Epithelial cell of proximal tubule (primary cell): ENCODE data around the gene CPT1A. TPM values are rescaled to one million over a fixed set of nuclear protein-coding genes. Genes with fewer than 3 reads are reported as not detected.

ENCODE experiments used
- DNase-seq: peaks from one replicate; pipeline ENCODE4 v3.0.0-alpha.2; 2011; ENCODE audit warnings: low read depth
- H3K4me3 ChIP-seq: 2 replicates; pipeline ENCODE4 v1.5.1; 2011; ENCODE audit warnings: low read depth, mild to moderate bottlenecking, low read length
- CTCF ChIP-seq: conservative IDR thresholded peaks from 2 replicates; pipeline ENCODE4 v1.5.1; 2012; ENCODE audit warnings: low read depth, mild to moderate bottlenecking, low read length
- total RNA-seq: library from RNA; depleted of rRNA; stranded (reverse); fragments of >200 nt; gene quantifications from 2 replicates; pipeline ENCODE4 v1.2.3, GENCODE V29; 2015

The CPT1A gene
- total RNA-seq, 1 donor from 2014 or later = 6.7 TPM

DNA sequence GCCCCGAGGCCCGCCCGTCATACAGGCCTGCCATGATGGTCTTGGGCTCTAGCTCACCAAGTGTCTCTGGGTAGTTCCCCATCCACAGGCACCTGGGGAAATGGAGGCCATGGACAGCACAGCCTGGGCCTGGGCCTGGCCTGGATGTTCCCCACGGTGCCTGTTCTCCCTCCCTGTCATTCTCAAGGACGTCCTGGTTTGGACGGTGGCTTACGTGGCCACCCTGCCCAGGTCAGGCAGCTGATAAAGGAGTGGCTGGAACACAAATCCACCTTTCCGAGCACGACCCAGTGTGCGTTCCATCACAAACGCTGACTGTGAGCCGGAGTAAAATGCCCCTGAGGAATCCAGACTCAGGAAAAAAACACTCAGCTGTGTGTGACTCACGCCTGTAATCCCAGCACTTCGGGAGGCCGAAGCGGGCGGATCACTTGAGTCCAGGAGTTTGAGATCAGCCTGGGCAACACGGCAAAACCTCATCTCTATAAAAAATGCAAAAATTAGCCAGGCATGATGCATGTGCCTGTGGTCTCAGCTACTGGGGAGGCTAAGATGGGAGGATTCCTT lies 49.2 kb downstream of the CPT1A start:
- no peak overlapping the region for H3K4me3 ChIP-seq
- DNase-seq = no peak
- TF ChIP-seq CTCF = no peak

GRCh38 chr11:68784653-68785052 lies 57.1 kb downstream of the CPT1A start:
- no peak overlapping the region for H3K4me3 ChIP-seq
- no peak for DNase-seq
- no peak for TF ChIP-seq CTCF

- no peak for TF ChIP-seq CTCF
- H3K4me3 ChIP-seq = no peak overlapping the region
- DNase-seq = no peak
Measured at GRCh38 chr11:68783216-68783821, 58.4 kb downstream of the CPT1A start.

GRCh38 chr11:68782711-68783110 lies 59.0 kb downstream of the CPT1A start:
- DNase-seq = no peak
- H3K4me3 ChIP-seq = no peak overlapping the region

DNA sequence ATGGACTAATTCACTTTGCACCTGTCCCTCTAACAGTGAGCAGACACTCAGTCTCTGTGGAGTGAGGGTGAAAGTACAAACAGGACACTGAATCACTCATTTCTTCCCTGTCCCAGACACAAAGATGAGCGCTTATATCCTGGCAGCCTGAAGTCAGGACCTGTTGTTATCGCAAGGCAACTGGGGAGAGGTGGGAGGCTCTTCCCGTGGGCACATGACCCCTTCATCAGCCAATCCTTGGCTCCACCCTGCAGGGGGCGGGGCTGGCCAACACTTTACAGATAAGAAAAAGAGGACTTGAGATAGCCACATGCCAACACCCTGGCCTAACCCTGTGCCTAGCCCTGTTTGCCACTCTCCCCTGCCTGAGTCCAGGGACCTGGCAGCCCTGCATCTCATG lies 60.9 kb downstream of the CPT1A start:
- no peak for DNase-seq
- TF ChIP-seq CTCF = no peak
- no peak overlapping the region for H3K4me3 ChIP-seq

More at GRCh38 chr11:68782711-68783110, 59.0 kb downstream of the CPT1A start:
- no peak for TF ChIP-seq CTCF

- no peak for TF ChIP-seq CTCF
- no peak overlapping the region for H3K4me3 ChIP-seq
- DNase-seq = no peak
Measured at GRCh38 chr11:68778205-68778604, 63.5 kb downstream of the CPT1A start.
